Measurements from ENCODE around the gene NPTX1. TPM values are rescaled to one million over a fixed set of nuclear protein-coding genes. Genes with fewer than 3 reads are reported as not detected.

Gene NPTX1
- total RNA-seq, 1 donor from 2014 or later: not detected

GRCh38 chr17:80452173-80452915 is 24.1 kb downstream of the NPTX1 start:
- intact Hi-C loops (cut with DNase I): loop anchor here (10.0 kb wide), 1 partner anchor 442 kb away; no protein-coding TSS in a partner anchor
- ATAC-seq (no peak), DNase-seq (ENCODE audit: missing footprints) (no peak)

- DNase-seq (ENCODE audit: missing footprints): peak; percentile 11
- intact Hi-C loops (cut with DNase I): loop anchor here (10.0 kb wide), 1 partner anchor 444 kb away; no protein-coding TSS in a partner anchor
- no peak for ATAC-seq
Observed at GRCh38 chr17:80451104-80451775, 25.2 kb downstream of the NPTX1 start.

- intact Hi-C loops (cut with DNase I): loop anchor here (10.0 kb wide), 1 partner anchor 445 kb away; no protein-coding TSS in a partner anchor
- no peak for ATAC-seq
- DNase-seq (ENCODE audit: missing footprints): peak; percentile 65
Observed at GRCh38 chr17:80449930-80450576, 26.4 kb downstream of the NPTX1 start.

- DNase-seq (ENCODE audit: missing footprints): peak; percentile 22
Observed at GRCh38 chr17:80449194-80449929, 27.0 kb downstream of the NPTX1 start.

GRCh38 chr17:80447790-80448189 is 28.6 kb downstream of the NPTX1 start:
- intact Hi-C loops (cut with DNase I): no loop called here
- no peak for ATAC-seq
- peak; percentile 9 for DNase-seq (ENCODE audit: missing footprints)

More at GRCh38 chr17:80449194-80449929, 27.0 kb downstream of the NPTX1 start:
- intact Hi-C loops (cut with DNase I): no loop called here
- no peak for ATAC-seq

GRCh38 chr17:80446645-80447405 is 29.6 kb downstream of the NPTX1 start:
- peak; percentile 44 for DNase-seq (ENCODE audit: missing footprints)
- intact Hi-C loops (cut with DNase I): no loop called here
- ATAC-seq: no peak

- intact Hi-C loops (cut with DNase I): no loop called here
- ATAC-seq (no peak), DNase-seq (ENCODE audit: missing footprints) (peak; percentile 23)
Observed at GRCh38 chr17:80445726-80446110, 30.7 kb downstream of the NPTX1 start.

- DNase-seq (ENCODE audit: missing footprints): peak; percentile 63
- ATAC-seq: no peak
- intact Hi-C loops (cut with DNase I): no loop called here
Observed at GRCh38 chr17:80445007-80445725, 31.2 kb downstream of the NPTX1 start.

- ATAC-seq: no peak
- intact Hi-C loops (cut with DNase I): no loop called here
- no peak for DNase-seq (ENCODE audit: missing footprints)
Observed at GRCh38 chr17:80444644-80444979, 31.8 kb downstream of the NPTX1 start.

- DNase-seq (ENCODE audit: missing footprints) (peak; percentile 54), ATAC-seq (no peak)
- intact Hi-C loops (cut with DNase I): no loop called here
Observed at GRCh38 chr17:80443916-80444643, 32.3 kb downstream of the NPTX1 start.

GRCh38 chr17:80443498-80443897 is 32.9 kb downstream of the NPTX1 start:
- intact Hi-C loops (cut with DNase I): no loop called here
- ATAC-seq (no peak), DNase-seq (ENCODE audit: missing footprints) (no peak)

GRCh38 chr17:80442764-80443163 is 33.6 kb downstream of the NPTX1 start:
- intact Hi-C loops (cut with DNase I): no loop called here
- ATAC-seq (no peak), DNase-seq (ENCODE audit: missing footprints) (no peak)

- ATAC-seq: no peak
- DNase-seq (ENCODE audit: missing footprints): no peak
- intact Hi-C loops (cut with DNase I): no loop called here
Observed at GRCh38 chr17:80442323-80442659, 34.1 kb downstream of the NPTX1 start.

GRCh38 chr17:80441598-80442322 is 34.6 kb downstream of the NPTX1 start:
- intact Hi-C loops (cut with DNase I): no loop called here
- DNase-seq (ENCODE audit: missing footprints) (peak; percentile 7), ATAC-seq (no peak)

GRCh38 chr17:80441133-80441578 is 35.3 kb downstream of the NPTX1 start:
- DNase-seq (ENCODE audit: missing footprints): no peak
- intact Hi-C loops (cut with DNase I): no loop called here
- no peak for ATAC-seq

GRCh38 chr17:80439499-80439898 is 36.9 kb downstream of the NPTX1 start:
- DNase-seq (ENCODE audit: missing footprints) (no peak), ATAC-seq (no peak)
- intact Hi-C loops (cut with DNase I): no loop called here

- ATAC-seq (no peak), DNase-seq (ENCODE audit: missing footprints) (no peak)
- intact Hi-C loops (cut with DNase I): no loop called here
Observed at GRCh38 chr17:80438806-80439205, 37.6 kb downstream of the NPTX1 start.

Measured in Right ventricle myocardium inferior (tissue), 1 donor.